IMR-90 (cell line): ENCODE results near the gene USP33. TPM values are rescaled to one million over a fixed set of nuclear protein-coding genes. Genes with fewer than 3 reads are reported as not detected.

Experiments used
- ATAC-seq: fragments of 200-7000 bp; cut with Tn5 transposase; 2 replicates; pipeline ENCODE4 v1.9.1; 2020; ENCODE audit warnings: low read depth, mild to moderate bottlenecking, moderate library complexity
- BruUV-seq: library from RNA; stranded (reverse); fragments of 400-500 nt; replicated peaks from 2 replicates; lab custom pipeline; 2021; lab: Mats Ljungman, UMichigan
- CTCF ChIA-PET: fragments of 300-600 bp; formaldehyde crosslinking; extraction: SDS; loops from one replicate; lab custom pipeline; 2021; ENCODE audit warnings: antibody characterized with exemption; lab: Yijun Ruan, JAX
- POLR2A ChIA-PET: fragments of 300-600 bp; sonication (Branson Sonifier 250); formaldehyde crosslinking; loops from one replicate; lab custom pipeline; 2022; ENCODE audit warnings: antibody characterized with exemption; ENCODE audit not compliant: unreplicated experiment; lab: Charles Lee
- DNase-seq: peaks from one replicate; pipeline ENCODE4 v3.0.0; 2013
- H2AFZ ChIP-seq: replicated peaks from 2 replicates; pipeline ENCODE3; 2013; ENCODE audit warnings: low read length, mild to moderate bottlenecking; ENCODE audit not compliant: poor library complexity
- H2AK5ac ChIP-seq: 2 replicates; pipeline ENCODE4 v1.6.1; 2013; ENCODE audit warnings: low read depth, low read length, inconsistent platforms
- H2AK9ac ChIP-seq: replicated peaks from 2 replicates; pipeline ENCODE3; 2013; ENCODE audit warnings: mild to moderate bottlenecking, low read depth, low read length, moderate library complexity; ENCODE audit not compliant: poor library complexity
- H2BK120ac ChIP-seq: 2 replicates; pipeline ENCODE4 v1.6.1; 2013; ENCODE audit warnings: low read depth, low read length, inconsistent platforms
- H2BK15ac ChIP-seq: 3 replicates; pipeline ENCODE4 v1.6.1; 2013; ENCODE audit warnings: low read depth, low read length, inconsistent platforms
- H2BK20ac ChIP-seq: 2 replicates; pipeline ENCODE4 v1.6.1; 2013; ENCODE audit warnings: low read depth, mild to moderate bottlenecking, inconsistent platforms, low read length, moderate library complexity
- H2BK5ac ChIP-seq: 2 replicates; pipeline ENCODE4 v1.6.1; 2013; ENCODE audit warnings: mild to moderate bottlenecking, low read depth, low read length, inconsistent platforms; ENCODE audit not compliant: poor library complexity, severe bottlenecking
- H3K14ac ChIP-seq: replicated peaks from 2 replicates; pipeline ENCODE4 v1.6.1; 2013; ENCODE audit warnings: low read depth, low read length, inconsistent platforms
- H3K18ac ChIP-seq: 2 replicates; pipeline ENCODE4 v1.6.1; 2013; ENCODE audit warnings: low read depth, low read length, control low read depth
- H3K23ac ChIP-seq: 2 replicates; pipeline ENCODE4 v1.6.1; 2013; ENCODE audit warnings: low read depth, low read length, inconsistent platforms
- H3K27ac ChIP-seq: 2 replicates; pipeline ENCODE4 v1.5.1; 2013; ENCODE audit warnings: mild to moderate bottlenecking, control low read depth, low read length; ENCODE audit not compliant: insufficient read depth
- H3K27me3 ChIP-seq: 2 replicates; pipeline ENCODE4 v1.6.1; 2013; ENCODE audit warnings: low read length; ENCODE audit not compliant: control insufficient read depth, insufficient read depth
- H3K36me3 ChIP-seq: 2 replicates; pipeline ENCODE4 v1.6.1; 2013; ENCODE audit warnings: low read length, mixed read lengths; ENCODE audit not compliant: control insufficient read depth, insufficient read depth
- H3K4ac ChIP-seq: 2 replicates; pipeline ENCODE4 v1.6.1; 2013; ENCODE audit warnings: low read depth, low read length, inconsistent platforms
- H3K4me1 ChIP-seq: 2 replicates; pipeline ENCODE4 v1.6.1; 2013; ENCODE audit warnings: low read length, mixed read lengths; ENCODE audit not compliant: control insufficient read depth, insufficient read depth
- H3K4me2 ChIP-seq: 2 replicates; pipeline ENCODE4 v1.6.1; 2013; ENCODE audit warnings: low read depth, mild to moderate bottlenecking, control low read depth, low read length, moderate library complexity
- H3K4me3 ChIP-seq: 2 replicates; pipeline ENCODE4 v1.5.1; 2013; ENCODE audit warnings: low read depth, mild to moderate bottlenecking, control low read depth, low read length, moderate library complexity; ENCODE audit not compliant: insufficient read depth
- H3K56ac ChIP-seq: 2 replicates; pipeline ENCODE4 v1.6.1; 2013; ENCODE audit warnings: low read length, inconsistent platforms; ENCODE audit not compliant: insufficient read depth; ENCODE audit errors: extremely low read depth
- H3K79me1 ChIP-seq, 2 experiments: 2 replicates each; pipeline ENCODE4 v1.6.1; 2013; ENCODE audit warnings: low read length in 2 of 2, inconsistent platforms in 1 of 2, low read depth in 1 of 2
- H3K9ac ChIP-seq: 2 replicates; pipeline ENCODE4 v1.6.1; 2013; ENCODE audit warnings: low read depth, low read length, control low read depth
- H3K9me1 ChIP-seq: 2 replicates; pipeline ENCODE4 v1.6.1; 2013; ENCODE audit warnings: low read length, inconsistent platforms; ENCODE audit not compliant: insufficient read depth
- H3K9me3 ChIP-seq: 2 replicates; pipeline ENCODE4 v1.6.1; 2013; ENCODE audit warnings: low read length; ENCODE audit not compliant: control insufficient read depth, insufficient read depth
- H4K20me1 ChIP-seq: 2 replicates; pipeline ENCODE4 v1.6.1; 2013; ENCODE audit warnings: low read length, inconsistent platforms; ENCODE audit not compliant: insufficient read depth
- H4K5ac ChIP-seq: 2 replicates; pipeline ENCODE4 v1.6.1; 2013; ENCODE audit warnings: mild to moderate bottlenecking, low read depth, low read length, control low read depth
- H4K8ac ChIP-seq, 2 experiments: 2 replicates each; pipeline ENCODE4 v1.6.1; 2013; ENCODE audit warnings: low read depth in 2 of 2, low read length in 2 of 2, control low read depth in 1 of 2, inconsistent platforms in 1 of 2
- H4K91ac ChIP-seq: 2 replicates; pipeline ENCODE4 v1.6.1; 2013; ENCODE audit warnings: low read depth, low read length, inconsistent platforms; ENCODE audit not compliant: insufficient read depth
- CHD1 ChIP-seq: IDR thresholded peaks from 2 replicates; pipeline ENCODE4 v1.6.1; 2012; ENCODE audit warnings: low read depth, low read length, improper control_type of control experiment
- CTCF ChIP-seq: conservative IDR thresholded peaks from 2 replicates; pipeline ENCODE4 v1.5.1; 2012; ENCODE audit warnings: mild to moderate bottlenecking, low read depth, low read length, improper control_type of control experiment
- ELK1 ChIP-seq: fragments of 150-350 bp; IDR thresholded peaks from 2 replicates; pipeline ENCODE4 v1.6.1; 2016; ENCODE audit warnings: low read depth, mild to moderate bottlenecking, low read length, moderate library complexity, borderline replicate concordance
- FOS ChIP-seq: fragments of 150-350 bp; IDR thresholded peaks from 2 replicates; pipeline ENCODE4 v1.6.1; 2016; ENCODE audit warnings: low read depth, low read length
- MAFK ChIP-seq: IDR thresholded peaks from 2 replicates; pipeline ENCODE4 v1.6.1; 2012; ENCODE audit warnings: low read depth, low read length, improper control_type of control experiment
- MXI1 ChIP-seq: IDR thresholded peaks from 2 replicates; pipeline ENCODE4 v1.6.1; 2012; ENCODE audit warnings: low read depth, mild to moderate bottlenecking, low read length, moderate library complexity, borderline replicate concordance
- NFE2L2 ChIP-seq: fragments of 150-350 bp; IDR thresholded peaks from 2 replicates; pipeline ENCODE4 v1.6.1; 2016; ENCODE audit warnings: low read depth, mild to moderate bottlenecking, low read length
- POLR2A ChIP-seq: IDR thresholded peaks from 2 replicates; pipeline ENCODE4 v1.6.1; 2012; ENCODE audit warnings: mild to moderate bottlenecking, low read depth, low read length
- RAD21 ChIP-seq: IDR thresholded peaks from 2 replicates; pipeline ENCODE4 v1.6.1; 2012; ENCODE audit warnings: low read length, improper control_type of control experiment
- RCOR1 ChIP-seq: IDR thresholded peaks from 2 replicates; pipeline ENCODE4 v1.6.1; 2012; ENCODE audit warnings: mild to moderate bottlenecking, low read length, improper control_type of control experiment; ENCODE audit not compliant: insufficient replicate concordance
- RFX5 ChIP-seq: IDR thresholded peaks from 2 replicates; pipeline ENCODE4 v1.8.0; 2012; ENCODE audit warnings: low read depth, mild to moderate bottlenecking, low read length, moderate library complexity
- SMC3 ChIP-seq: fragments of 150-350 bp; IDR thresholded peaks from 2 replicates; pipeline ENCODE4 v1.6.1; 2016; ENCODE audit warnings: low read depth, mild to moderate bottlenecking, antibody characterized with exemption, low read length, moderate library complexity
- USF2 ChIP-seq: fragments of 150-350 bp; IDR thresholded peaks from 2 replicates; pipeline ENCODE4 v1.6.1; 2017; ENCODE audit warnings: mild to moderate bottlenecking, antibody characterized with exemption, low read length, low read depth
- WGBS, 2 experiments: methylation state at CpG; one replicate each; pipeline versions ENCODE4 v1.1.5 to v1.1.7; 2013; ENCODE audit warnings: missing lambda C conversion rate in 2 of 2; ENCODE audit not compliant: insufficient read length in 1 of 2; ENCODE audit errors: extremely low coverage in 2 of 2; 5-methylcytosine and 5-hydroxymethylcytosine counted together
- dilution Hi-C: fragments of 300-500 bp; cut with HindIII; formaldehyde crosslinking; loops from one replicate; pipeline ENCODE4 v1.14.3; 2018; ENCODE audit warnings: low sequenced_read_pairs; ENCODE audit not compliant: unreplicated experiment
- in situ Hi-C: fragments of 300-500 bp; cut with MboI; formaldehyde crosslinking; loops from 3 replicates; pipeline ENCODE4 v1.14.3; 2019; ENCODE audit warnings: low sequenced_read_pairs, inconsistent platforms, mixed read lengths
- intact Hi-C: fragments of 100-400 bp; cut with micrococcal nuclease; formaldehyde crosslinking; loops from 2 replicates; pipeline ENCODE4 v1.10.0; 2022
- polyA plus RNA-seq, 3 experiments: library from polyadenylated mRNA; depleted of rRNA; stranded (reverse); fragments of >200 nt; gene quantifications; 2 replicates each; pipeline ENCODE4 v1.2.3, GENCODE V29; 2012; ENCODE audit warnings: low replicate concordance in 1 of 3
- total RNA-seq: library from RNA; depleted of rRNA; stranded (reverse); fragments of >200 nt; gene quantifications from 2 replicates; pipeline ENCODE4 v1.2.3, GENCODE V29; 2012

Gene USP33
- total and polyA plus RNA-seq, 2 of the 4 experiments (the other 2 are of a cell fraction): 33.7 to 64.5 TPM

- Histone ChIP-seq H4K20me1 (no peaks in the 10 kb centered on the region), H3K23ac (no peak overlapping the region), H3K9me3 (no peaks in the 10 kb centered on the region), H3K4me2 (no peak overlapping the region), H2AK5ac (no peak overlapping the region), H2BK5ac (no peak overlapping the region), H4K91ac (no peak overlapping the region), H3K4me1 (no peaks in the 10 kb centered on the region), H3K18ac (no peak overlapping the region), H2AFZ (no peak overlapping the region), H4K8ac (no peak overlapping the region), H2BK20ac (no peak overlapping the region), H3K56ac (no peak overlapping the region), H2BK120ac (no peak overlapping the region), H3K27me3 (no peaks in the 10 kb centered on the region), H3K14ac (no peak overlapping the region), H2AK9ac (no peak overlapping the region), H3K4me3 (no peak overlapping the region), H2BK15ac (no peak overlapping the region), H3K27ac (no peak overlapping the region), H3K9me1 (no peaks in the 10 kb centered on the region; the same call in 1 of the 2 replicates), H3K79me1 (no peaks in the 10 kb centered on the region; a peak in 2 of 4 replicates), H3K9ac (no peak overlapping the region), H3K36me3 (peaks cover 33% of the 10 kb centered on the region), H3K4ac (no peak overlapping the region), H4K5ac (no peak overlapping the region)
- CTCF ChIA-PET: no interaction called here
- DNase-seq (no peak), ATAC-seq (no peak)
- no CpG with 5 or more reads among the region's 2 CpGs for WGBS, 2 experiments
- dilution Hi-C loops (no loop called here), intact Hi-C loops (no loop called here), in situ Hi-C loops (no loop called here)
- TF ChIP-seq CTCF: no peak
- TF ChIP-seq POLR2A: no peak
- no peak for TF ChIP-seq FOS
- no peak for TF ChIP-seq USF2
- no peak for TF ChIP-seq RCOR1
- TF ChIP-seq SMC3: no peak
- no peak for TF ChIP-seq ELK1
- no peak for TF ChIP-seq MXI1
- TF ChIP-seq CHD1: no peak
- TF ChIP-seq RFX5: no peak
- no peak for TF ChIP-seq RAD21
- no peak for TF ChIP-seq MAFK
- no peak for TF ChIP-seq NFE2L2
- no TSS peak for BruUV-seq
- POLR2A ChIA-PET: no interaction called here
Observed at GRCh38 chr1:77718181-77718580, 41.5 kb downstream of the USP33 start.
